Measurements from ENCODE around the gene NR2F2.

GRCh38 chr15:96349034-96349856, 18.7 kb downstream of the NR2F2 start:
- no peak for TF ChIP-seq GATA3 (IDR thresholded peaks at IDR 0.05; ENCODE audit: low read depth, low read length)
- TF ChIP-seq GATA2 (IDR thresholded peaks at IDR 0.05; ENCODE audit: low read depth, low read length): no peak

Measured in SH-SY5Y (cell line).